GM23248 (cell line): ENCODE data around the gene MEG3. TPM values are rescaled to one million over a fixed set of nuclear protein-coding genes. Genes with fewer than 3 reads are reported as not detected.

Experiments
- DNase-seq: peaks from one replicate; pipeline ENCODE4 v3.0.0-alpha.2; 2015
- H2AFZ ChIP-seq: fragments of 200-600 bp; sonication (generic); 2 replicates; pipeline ENCODE4 v1.6.1; 2016; ENCODE audit warnings: antibody characterized with exemption
- H3F3A ChIP-seq: fragments of 200-600 bp; sonication (generic); 2 replicates; pipeline ENCODE4 v1.6.1; 2016; ENCODE audit warnings: mild to moderate bottlenecking, antibody characterized with exemption, mixed run types; ENCODE audit not compliant: insufficient read depth
- H3K27ac ChIP-seq: fragments of 200-600 bp; sonication (generic); 2 replicates; pipeline ENCODE4 v1.5.1; 2016; ENCODE audit warnings: mild to moderate bottlenecking
- H3K27me3 ChIP-seq: fragments of 200-600 bp; sonication (generic); replicated peaks from 2 replicates; pipeline ENCODE4 v1.6.1; 2016; ENCODE audit warnings: mild to moderate bottlenecking; ENCODE audit not compliant: insufficient read depth
- H3K36me3 ChIP-seq: fragments of 200-600 bp; sonication (generic); 2 replicates; pipeline ENCODE4 v1.6.1; 2016; ENCODE audit warnings: low read depth, mild to moderate bottlenecking
- H3K4me1 ChIP-seq: fragments of 200-600 bp; sonication (generic); 2 replicates; pipeline ENCODE4 v1.6.1; 2016; ENCODE audit warnings: mild to moderate bottlenecking; ENCODE audit not compliant: insufficient read depth
- H3K4me2 ChIP-seq: fragments of 200-600 bp; sonication (generic); one replicate; pipeline ENCODE4 v1.6.1; 2016; ENCODE audit warnings: mild to moderate bottlenecking; ENCODE audit not compliant: unreplicated experiment
- H3K4me3 ChIP-seq: fragments of 200-600 bp; sonication (generic); 2 replicates; pipeline ENCODE4 v1.5.1; 2016; ENCODE audit warnings: mild to moderate bottlenecking
- H3K79me2 ChIP-seq: fragments of 200-600 bp; sonication (generic); 2 replicates; pipeline ENCODE4 v1.6.1; 2016; ENCODE audit warnings: mild to moderate bottlenecking; ENCODE audit not compliant: insufficient read depth
- H3K9ac ChIP-seq: fragments of 200-600 bp; sonication (generic); 2 replicates; pipeline ENCODE4 v1.6.1; 2016; ENCODE audit warnings: mild to moderate bottlenecking
- H3K9me2 ChIP-seq: fragments of 200-600 bp; sonication (generic); 2 replicates; pipeline ENCODE4 v1.6.1; 2016; ENCODE audit warnings: mixed run types, mild to moderate bottlenecking, moderate library complexity; ENCODE audit not compliant: insufficient read depth
- H3K9me3 ChIP-seq: fragments of 200-600 bp; sonication (generic); one replicate; pipeline ENCODE4 v1.6.1; 2017; ENCODE audit warnings: low read depth
- H4K20me1 ChIP-seq: fragments of 200-600 bp; sonication (generic); 2 replicates; pipeline ENCODE4 v1.6.0; 2016; ENCODE audit not compliant: insufficient read depth
- EZH2 ChIP-seq: fragments of 200-600 bp; sonication (generic); IDR thresholded peaks from 2 replicates; pipeline ENCODE4 v1.6.1; 2018; ENCODE audit warnings: antibody characterized with exemption, mild to moderate bottlenecking; ENCODE audit not compliant: insufficient read depth, poor library complexity, severe bottlenecking
- EZH2phosphoT487 ChIP-seq: fragments of 200-600 bp; sonication (generic); IDR thresholded peaks from 2 replicates; pipeline ENCODE4 v1.6.1; 2018; ENCODE audit warnings: antibody characterized with exemption, moderate library complexity, mild to moderate bottlenecking, low read depth; ENCODE audit not compliant: insufficient read depth
- WGBS, 2 experiments: methylation state at CpG; one replicate each; pipeline ENCODE4 v1.1.6; 2015 to 2017; ENCODE audit warnings: low lambda C conversion rate in 2 of 2, low coverage in 1 of 2; ENCODE audit errors: missing lambda C conversion rate in 2 of 2; 5-methylcytosine and 5-hydroxymethylcytosine counted together
- in situ Hi-C: fragments of 300-500 bp; cut with MboI; formaldehyde crosslinking; loops from 2 replicates; pipeline ENCODE4 v1.15.0; 2020
- microRNA counts: library from miRNA; unstranded; fragments of <30 nt; microRNA quantifications from one replicate; lab custom pipeline; 2016
- microRNA-seq: library from miRNA; unstranded; fragments of <30 nt; microRNA quantifications from one replicate; pipeline ENCODE4, GENCODE V29; 2016; ENCODE audit warnings: borderline number of aligned reads
- polyA plus RNA-seq: library from polyadenylated mRNA; unstranded; fragments of >200 nt; fragmentation: Nextera tagmentation; extraction: Ambion mirVana; gene quantifications from 2 replicates; pipeline ENCODE4 v1.2.1, GENCODE V29; 2016
- small RNA-seq: library from RNA; depleted of rRNA; stranded (forward); fragments of <200 nt; gene quantifications from one replicate; pipeline ENCODE3, GENCODE V24; 2014; ENCODE audit warnings: low read depth, low replicate concordance
- total RNA-seq: library from RNA; depleted of rRNA; stranded (reverse); fragments of >200 nt; shearing (Covaris generic); gene quantifications from 2 replicates; pipeline ENCODE4 v1.2.3, GENCODE V29; 2014; rRNA removed

MEG3 gene
- total and polyA plus RNA-seq, 2 experiments from 2014 or later, result 101 to 228 TPM

DNA sequence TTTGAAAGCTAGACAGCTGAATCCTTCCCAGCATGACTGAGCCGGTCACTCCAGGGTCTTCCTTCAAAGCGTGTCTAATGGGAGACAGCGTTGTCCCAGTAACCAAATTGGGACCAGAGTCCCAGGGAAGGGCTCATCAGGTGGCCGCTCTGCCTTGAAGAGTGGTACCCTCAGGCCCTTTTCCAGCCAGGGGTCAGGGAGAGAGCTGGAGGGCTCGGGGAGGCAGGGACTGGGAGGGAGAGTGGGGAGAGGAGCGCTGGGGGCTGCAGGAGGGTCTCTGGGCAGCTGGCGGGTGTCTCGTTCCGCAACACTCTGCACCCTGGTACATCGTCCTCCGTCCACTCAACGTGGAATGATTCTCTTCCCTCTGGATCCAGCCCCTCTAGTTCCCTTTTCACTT lies 79.2 kb downstream of the MEG3 start:
- Histone ChIP-seq H3K9ac (no peak overlapping the region), H3K9me3 (no peaks in the 10 kb centered on the region), H3K36me3 (peaks cover 15% of the 10 kb centered on the region), H3K4me3 (no peak overlapping the region), H3K4me2 (no peak overlapping the region), H3K27ac (no peak overlapping the region), H4K20me1 (no peaks in the 10 kb centered on the region), H3K27me3 (peaks cover 9% of the 10 kb centered on the region), H3K9me2 (no peaks in the 10 kb centered on the region), H2AFZ (no peak overlapping the region), H3F3A (peaks cover 23% of the 10 kb centered on the region), H3K79me2 (no peaks in the 10 kb centered on the region; the same call in 1 of the 2 replicates), H3K4me1 (no peaks in the 10 kb centered on the region)
- TF ChIP-seq EZH2phosphoT487, result no peak
- in situ Hi-C loops, result no loop called here
- DNase-seq, result no peak
- 84 to 85% methylated on average over 8 to 12 of the region's 12 CpGs for whole genome bisulfite sequencing, 2 experiments

GRCh38 chr14:100906420-100906819 lies 80.5 kb downstream of the MEG3 start:
- H3K4me1 ChIP-seq, result no peaks in the 10 kb centered on the region
- no peaks in the 10 kb centered on the region for H3K9me3 ChIP-seq
- no peak overlapping the region for H3K4me2 ChIP-seq
- H2AFZ ChIP-seq, result no peak overlapping the region
- no peaks in the 10 kb centered on the region for H4K20me1 ChIP-seq
- peaks cover 4% of the 10 kb centered on the region; the same call in 1 of the 2 replicates for H3K27me3 ChIP-seq
- peaks cover 24% of the 10 kb centered on the region for H3F3A ChIP-seq
- WGBS, 2 experiments, result 46 to 52% methylated on average over 6 of the region's 6 CpGs
- H3K9ac ChIP-seq, result no peak overlapping the region
- no peaks in the 10 kb centered on the region for H3K9me2 ChIP-seq
- TF ChIP-seq EZH2, result no peak
- no peak for TF ChIP-seq EZH2phosphoT487
- DNase-seq, result no peak
- no peak overlapping the region for H3K27ac ChIP-seq
- H3K79me2 ChIP-seq, result no peaks in the 10 kb centered on the region; the same call in 1 of the 2 replicates
- peaks cover 16% of the 10 kb centered on the region for H3K36me3 ChIP-seq
- in situ Hi-C loops, result no loop called here
- no peak overlapping the region for H3K4me3 ChIP-seq

- Histone ChIP-seq H3K4me2 (no peak overlapping the region), H3K27ac (no peak overlapping the region), H3K4me3 (no peak overlapping the region), H3K79me2 (no peaks in the 10 kb centered on the region; the same call in 1 of the 2 replicates), H3K9me3 (no peaks in the 10 kb centered on the region), H2AFZ (no peak overlapping the region), H3K4me1 (no peaks in the 10 kb centered on the region), H4K20me1 (no peaks in the 10 kb centered on the region), H3K27me3 (peaks cover 4% of the 10 kb centered on the region; the same call in 1 of the 2 replicates), H3F3A (peaks cover 24% of the 10 kb centered on the region), H3K36me3 (peaks cover 16% of the 10 kb centered on the region), H3K9ac (no peak overlapping the region), H3K9me2 (no peaks in the 10 kb centered on the region)
- no peak for TF ChIP-seq EZH2
- in situ Hi-C loops, result no loop called here
- 78 to 83% methylated on average over 8 of the region's 8 CpGs for WGBS, 2 experiments
- DNase-seq, result no peak
These were observed 81.3 kb downstream of the MEG3 start for GRCh38 chr14:100907240-100907639.

GRCh38 chr14:100909439-100909838 lies 83.5 kb downstream of the MEG3 start:
- Histone ChIP-seq H4K20me1 (no peaks in the 10 kb centered on the region), H3K4me2 (no peak overlapping the region), H3K9ac (no peak overlapping the region), H3K9me3 (no peaks in the 10 kb centered on the region), H3K27me3 (peaks cover 4% of the 10 kb centered on the region; the same call in 1 of the 2 replicates), H3F3A (peaks cover 45% of the 10 kb centered on the region), H3K4me1 (peaks cover 9% of the 10 kb centered on the region), H3K9me2 (no peaks in the 10 kb centered on the region), H2AFZ (no peak overlapping the region), H3K4me3 (no peak overlapping the region), H3K79me2 (no peaks in the 10 kb centered on the region; the same call in 1 of the 2 replicates), H3K36me3 (peaks cover 25% of the 10 kb centered on the region), H3K27ac (no peak overlapping the region)
- 81 to 85% methylated on average over 9 of the region's 9 CpGs for whole genome bisulfite sequencing, 2 experiments
- in situ Hi-C loops, result no loop called here
- DNase-seq, result no peak
- TF ChIP-seq EZH2, result no peak
- TF ChIP-seq EZH2phosphoT487, result no peak

MicroRNAs encoded within 50 kb of the gene (microRNA counts, 767-probe panel; counts per million panel counts)
- microRNA hsa-miR-127-3p (lab: Ali Mortazavi, UCI) (7,575 counts per million, percentile 96 among the panel's probes with 10 or more counts), microRNA hsa-miR-127-5p (lab: Ali Mortazavi, UCI) (447 counts per million, percentile 86 among the panel's probes with 10 or more counts), microRNA hsa-miR-136-5p (lab: Ali Mortazavi, UCI) (447 counts per million, percentile 86 among the panel's probes with 10 or more counts), microRNA hsa-miR-337-3p (lab: Ali Mortazavi, UCI) (3,212 counts per million, percentile 87 among the panel's probes with 10 or more counts), microRNA hsa-miR-337-5p (lab: Ali Mortazavi, UCI) (5,258 counts per million, percentile 90 among the panel's probes with 10 or more counts), microRNA hsa-miR-431-5p (lab: Ali Mortazavi, UCI) (447 counts per million, percentile 86 among the panel's probes with 10 or more counts), microRNA hsa-miR-432-5p (lab: Ali Mortazavi, UCI) (5,689 counts per million, percentile 91 among the panel's probes with 10 or more counts), microRNA hsa-miR-433 (lab: Ali Mortazavi, UCI) (4,810 counts per million, percentile 89 among the panel's probes with 10 or more counts), microRNA hsa-miR-493-3p (lab: Ali Mortazavi, UCI) (447 counts per million, percentile 86 among the panel's probes with 10 or more counts), microRNA hsa-miR-665 (lab: Ali Mortazavi, UCI) (447 counts per million, percentile 86 among the panel's probes with 10 or more counts), microRNA hsa-miR-770-5p (lab: Ali Mortazavi, UCI) (447 counts per million, percentile 86 among the panel's probes with 10 or more counts)

Small RNAs within 50 kb of the gene (microRNA-seq; reads per million reads assigned to microRNA genes)
- gene MIR127 (6,025 reads per million, percentile 92 among the genes with 10 or more reads in this experiment), gene MIR136 (98.2 reads per million, percentile 48 among the genes with 10 or more reads in this experiment), gene MIR2392 (not detected), gene MIR337 (1,743 reads per million, percentile 81 among the genes with 10 or more reads in this experiment), gene MIR431 (692 reads per million, percentile 71 among the genes with 10 or more reads in this experiment), gene MIR432 (665 reads per million, percentile 70 among the genes with 10 or more reads in this experiment), gene MIR433 (397 reads per million, percentile 65 among the genes with 10 or more reads in this experiment), gene MIR493 (4,116 reads per million, percentile 89 among the genes with 10 or more reads in this experiment), gene MIR665 (24.5 reads per million, percentile 32 among the genes with 10 or more reads in this experiment)

Small RNAs within 50 kb of the gene (small RNA-seq; reads per million reads assigned to genes)
- not detected for gene AL117190.3
- gene MIR127, result not detected
- not detected for gene MIR136
- not detected for gene MIR2392
- 0.50 reads per million for gene MIR337
- not detected for gene MIR431
- gene MIR432, result not detected
- gene MIR433, result not detected
- 5.3 reads per million, percentile 79 among the genes with 10 or more reads in this experiment for gene MIR493
- not detected for gene RF01928
- not detected for gene RF02145
- 0.43 reads per million for gene SNORD112

Other genes starting within 250 kb of the MEG3 start
- gene BEGAIN, start 238.7 kb upstream of the MEG3 start, total RNA-seq, result 0.11 and 1.4 TPM in 2 replicates
- gene BEGAIN, start 238.7 kb upstream of the MEG3 start, polyA plus RNA-seq, result 0.60 and 0.65 TPM in 2 replicates
- gene DLK1, start 99.2 kb upstream of the MEG3 start, total RNA-seq, result not detected in 2 replicates
- not detected in 2 replicates for gene DLK1, start 99.2 kb upstream of the MEG3 start, polyA plus RNA-seq
- not detected in 2 replicates for gene RTL1, start 77.6 kb downstream of the MEG3 start, total RNA-seq
- 0.19 and 0.36 TPM in 2 replicates for gene RTL1, start 77.6 kb downstream of the MEG3 start, polyA plus RNA-seq